NT2/D1 (cell line): ENCODE results near the gene LRSAM1.

Experiments
- DNase-seq: peaks from one replicate; pipeline ENCODE4 v3.0.0-alpha.2; 2011; ENCODE audit warnings: low read depth, low spot score
- H3K27me3 ChIP-seq: 2 replicates; pipeline ENCODE4 v1.6.0; 2011; ENCODE audit warnings: mild to moderate bottlenecking; ENCODE audit not compliant: insufficient read length, insufficient read depth
- H3K36me3 ChIP-seq: 2 replicates; pipeline ENCODE4 v1.6.1; 2011; ENCODE audit warnings: mild to moderate bottlenecking, low read length, mixed read lengths; ENCODE audit not compliant: insufficient read depth, insufficient read length
- H3K4me1 ChIP-seq: 2 replicates; pipeline ENCODE4 v1.5.1; 2011; ENCODE audit not compliant: insufficient read depth, insufficient read length
- H3K4me3 ChIP-seq: 2 replicates; pipeline ENCODE4 v1.5.1; 2011; ENCODE audit warnings: low read depth; ENCODE audit not compliant: insufficient read length
- H3K9ac ChIP-seq: 2 replicates; pipeline ENCODE4 v1.6.0; 2011; ENCODE audit warnings: low read depth; ENCODE audit not compliant: insufficient read length
- H3K9me3 ChIP-seq: 2 replicates; pipeline ENCODE4 v1.5.1; 2011; ENCODE audit warnings: mild to moderate bottlenecking, low read length; ENCODE audit not compliant: insufficient read depth
- SUZ12 ChIP-seq: IDR thresholded peaks from 2 replicates; pipeline ENCODE4 v1.6.1; 2011; ENCODE audit not compliant: insufficient read length, insufficient read depth; ENCODE audit errors: extremely low read depth
- YY1 ChIP-seq: IDR thresholded peaks from 2 replicates; pipeline ENCODE4 v1.6.1; 2011; ENCODE audit not compliant: insufficient read length, insufficient read depth
- ZNF274 ChIP-seq: IDR thresholded peaks from 2 replicates; pipeline ENCODE4 v1.6.1; 2011; ENCODE audit warnings: mild to moderate bottlenecking, low read depth, low read length

LRSAM1 gene

GRCh38 chr9:127509955-127510299 is 58.6 kb downstream of the LRSAM1 start:
- H3K4me3 ChIP-seq, result no peak overlapping the region
- H3K9me3 ChIP-seq, result no peaks in the 10 kb centered on the region
- H3K4me1 ChIP-seq, result peaks cover 3% of the 10 kb centered on the region
- TF ChIP-seq SUZ12, result no peak
- no peak for TF ChIP-seq ZNF274
- no peak for TF ChIP-seq YY1
- no peaks in the 10 kb centered on the region for H3K27me3 ChIP-seq
- H3K9ac ChIP-seq, result no peak overlapping the region
- DNase-seq, result no peak
- H3K36me3 ChIP-seq, result peaks cover 79% of the 10 kb centered on the region

GRCh38 chr9:127514468-127514867 is 63.2 kb downstream of the LRSAM1 start:
- no peak for TF ChIP-seq YY1
- no peak for TF ChIP-seq SUZ12
- no peak for TF ChIP-seq ZNF274
- Histone ChIP-seq H3K9me3 (no peaks in the 10 kb centered on the region), H3K27me3 (no peaks in the 10 kb centered on the region), H3K9ac (no peak overlapping the region), H3K4me1 (peaks cover 3% of the 10 kb centered on the region), H3K4me3 (no peak overlapping the region), H3K36me3 (peaks cover 71% of the 10 kb centered on the region)
- no peak for DNase-seq

DNA sequence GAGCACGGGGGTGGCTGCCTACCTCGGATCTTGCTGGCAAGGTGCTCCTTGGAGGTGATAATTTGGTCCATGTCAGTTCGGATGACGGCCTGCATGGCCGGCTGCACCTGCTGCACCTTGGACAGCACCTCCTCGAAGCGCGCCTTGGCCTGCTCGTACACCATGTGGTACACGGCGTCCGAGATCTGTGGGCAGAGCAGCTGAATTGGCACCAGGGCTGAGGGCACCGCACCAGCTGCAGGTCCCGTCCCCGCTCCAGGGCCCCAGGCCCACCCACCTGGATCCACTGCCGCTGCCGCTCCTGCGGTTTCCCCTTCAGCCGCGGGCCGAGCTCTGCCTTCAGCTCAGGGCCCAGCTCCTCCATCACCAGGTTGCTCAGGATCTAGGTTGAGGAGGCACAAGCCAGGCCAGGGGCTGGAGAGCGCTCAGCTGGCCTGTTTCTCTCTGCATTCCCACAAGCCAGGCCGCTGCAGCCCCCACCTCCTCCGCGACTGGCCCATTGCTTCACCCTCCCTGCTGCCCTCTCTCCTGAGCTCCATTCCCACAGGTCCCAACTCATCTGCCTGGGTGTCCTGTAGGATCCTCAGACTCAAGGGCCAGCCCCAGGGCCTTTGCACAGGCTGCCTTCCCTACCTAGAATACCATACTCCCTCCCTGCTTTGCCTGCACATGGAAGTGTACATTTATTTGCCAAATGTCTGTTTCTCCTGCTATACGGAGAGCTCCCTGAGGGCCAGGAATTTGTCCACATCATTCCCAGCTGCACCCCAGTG is 65.7 kb downstream of the LRSAM1 start:
- no peak overlapping the region for H3K4me3 ChIP-seq
- H3K9me3 ChIP-seq, result peaks cover under 1% of the 10 kb centered on the region; the same call in 1 of the 2 replicates
- peaks cover 74% of the 10 kb centered on the region for H3K36me3 ChIP-seq
- no peak for TF ChIP-seq YY1
- no peak for TF ChIP-seq ZNF274
- TF ChIP-seq SUZ12, result no peak
- DNase-seq, result no peak
- H3K27me3 ChIP-seq, result no peaks in the 10 kb centered on the region
- no peak overlapping the region for H3K9ac ChIP-seq
- peaks cover 19% of the 10 kb centered on the region for H3K4me1 ChIP-seq

DNA sequence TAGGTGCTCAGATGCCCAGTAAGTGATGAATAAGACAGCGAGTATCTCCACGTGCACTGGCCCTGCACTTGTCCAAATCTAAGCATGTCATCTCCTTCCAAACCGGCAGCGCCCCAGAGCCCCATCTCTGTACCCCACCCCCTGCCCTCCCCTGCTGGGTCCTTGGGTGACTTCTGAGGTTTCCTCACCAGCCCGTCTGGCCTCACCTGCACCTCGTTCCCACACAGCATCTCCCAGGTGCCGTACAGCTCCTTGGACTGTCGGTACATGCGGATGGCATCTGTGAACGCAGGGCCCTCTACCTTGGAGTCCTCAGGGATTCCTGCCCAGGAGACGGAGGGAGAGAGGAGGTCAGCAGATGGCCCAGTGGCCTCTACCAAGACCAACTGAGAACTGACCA is 66.3 kb downstream of the LRSAM1 start:
- H3K4me3 ChIP-seq, result no peak overlapping the region
- TF ChIP-seq YY1, result no peak
- TF ChIP-seq ZNF274, result no peak
- no peak for TF ChIP-seq SUZ12
- H3K36me3 ChIP-seq, result peaks cover 74% of the 10 kb centered on the region

DNA sequence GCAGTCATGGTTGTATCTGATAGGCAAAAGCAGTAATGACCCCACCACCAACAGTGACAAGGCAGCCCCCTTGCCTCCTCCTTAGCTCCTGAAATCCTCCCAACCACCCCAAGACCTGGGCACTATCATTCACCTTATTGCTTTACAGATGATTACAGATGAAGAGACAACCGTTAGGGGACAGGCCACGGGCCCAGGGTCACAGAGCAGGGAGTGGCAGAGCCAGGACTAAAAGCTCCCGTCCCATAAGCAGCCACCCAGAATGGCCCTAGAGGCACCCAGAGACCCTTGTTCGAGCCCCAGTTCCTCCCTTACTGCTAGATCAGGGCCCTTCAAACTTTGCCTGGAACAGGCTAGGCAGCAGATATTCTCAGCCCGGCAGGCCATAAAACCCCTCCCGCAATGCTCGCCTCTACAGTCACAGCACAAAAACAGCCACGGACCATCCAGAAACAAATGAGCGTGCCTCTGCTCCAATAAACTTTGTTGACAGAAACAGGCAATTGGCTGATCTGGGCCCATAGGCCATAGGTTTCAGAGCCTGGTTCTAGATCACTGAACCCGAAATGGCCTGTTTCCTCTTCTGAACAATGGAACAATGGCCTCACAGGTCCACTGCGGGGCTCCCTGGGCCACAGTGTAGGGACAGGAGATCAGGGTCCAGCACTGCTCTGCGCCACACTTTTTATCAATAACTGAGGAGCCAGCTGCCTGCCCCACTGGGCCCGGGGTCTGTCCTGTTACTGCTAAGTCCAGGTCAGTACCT is 67.0 kb downstream of the LRSAM1 start:
- peaks cover 73% of the 10 kb centered on the region for H3K36me3 ChIP-seq
- TF ChIP-seq ZNF274 (no peak), SUZ12 (no peak), YY1 (no peak)

More for the DNA sequence above, 66.3 kb downstream of the LRSAM1 start:
- no peak for DNase-seq
- Histone ChIP-seq H3K4me1 (peaks cover 23% of the 10 kb centered on the region), H3K27me3 (no peaks in the 10 kb centered on the region), H3K9ac (no peak overlapping the region), H3K9me3 (peaks cover 6% of the 10 kb centered on the region; the same call in 1 of the 2 replicates)

DNA sequence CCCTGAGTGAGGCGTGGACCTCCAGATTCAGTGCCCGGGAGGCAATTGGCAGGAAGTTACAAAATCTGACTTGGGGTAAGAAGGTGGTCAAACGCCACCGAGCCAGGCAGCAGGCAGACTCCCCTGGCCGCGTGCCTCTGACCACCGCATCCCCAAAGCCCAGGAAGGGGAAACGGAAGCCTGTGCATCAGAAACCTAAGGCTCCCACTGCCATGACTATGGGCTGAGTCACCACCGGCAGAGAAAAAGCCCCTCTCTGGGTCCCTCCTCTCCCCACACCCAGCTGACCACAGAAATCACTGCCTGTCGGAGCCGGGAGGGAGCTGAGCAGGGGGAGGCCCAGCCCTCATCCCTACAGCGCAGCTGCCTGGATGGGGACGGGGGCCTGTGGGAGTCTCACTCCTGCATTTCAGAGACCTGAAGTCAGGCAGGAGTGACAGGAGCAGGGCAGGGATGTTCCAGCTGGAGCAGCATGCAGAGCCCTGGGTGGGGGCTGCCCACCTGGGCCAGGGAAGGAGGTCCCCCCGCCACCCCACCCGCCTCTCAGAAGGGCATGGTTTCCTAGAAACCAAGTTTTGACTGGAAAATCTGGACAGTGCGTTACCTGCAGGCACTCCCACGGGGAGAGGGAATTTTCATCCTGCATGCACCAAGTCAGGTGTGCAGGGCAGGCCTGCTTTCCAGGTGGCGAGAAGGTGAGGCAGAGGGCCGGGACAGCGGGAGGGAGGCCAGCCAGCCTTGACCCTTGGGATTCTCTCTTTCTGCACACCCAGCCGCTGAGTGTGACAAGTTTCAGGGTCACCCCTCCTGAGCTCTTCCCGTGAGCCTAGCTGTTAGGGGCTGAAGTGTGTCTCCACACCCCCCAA is 68.2 kb downstream of the LRSAM1 start:
- Histone ChIP-seq H3K27me3 (no peaks in the 10 kb centered on the region), H3K9ac (peak overlapping the region; percentile 26), H3K9me3 (peaks cover 25% of the 10 kb centered on the region), H3K4me1 (peaks cover 35% of the 10 kb centered on the region), H3K4me3 (no peak overlapping the region), H3K36me3 (peaks cover 72% of the 10 kb centered on the region)
- no peak for DNase-seq
- TF ChIP-seq SUZ12 (no peak), YY1 (no peak), ZNF274 (no peak)

More for the DNA sequence above, 67.0 kb downstream of the LRSAM1 start:
- no peak for DNase-seq
- peaks cover 13% of the 10 kb centered on the region for H3K9me3 ChIP-seq
- no peak overlapping the region for H3K9ac ChIP-seq
- H3K27me3 ChIP-seq, result no peaks in the 10 kb centered on the region
- H3K4me1 ChIP-seq, result peaks cover 25% of the 10 kb centered on the region
- no peak overlapping the region for H3K4me3 ChIP-seq
